Measurements from ENCODE around the gene AFF4. TPM values are rescaled to one million over a fixed set of nuclear protein-coding genes. Genes with fewer than 3 reads are reported as not detected.
"Not testable (repeated sequence)": the region's sequence is repeated elsewhere in the genome, so short reads cannot be mapped to it uniquely, and the experiment has no call there.

The AFF4 gene, protein sequence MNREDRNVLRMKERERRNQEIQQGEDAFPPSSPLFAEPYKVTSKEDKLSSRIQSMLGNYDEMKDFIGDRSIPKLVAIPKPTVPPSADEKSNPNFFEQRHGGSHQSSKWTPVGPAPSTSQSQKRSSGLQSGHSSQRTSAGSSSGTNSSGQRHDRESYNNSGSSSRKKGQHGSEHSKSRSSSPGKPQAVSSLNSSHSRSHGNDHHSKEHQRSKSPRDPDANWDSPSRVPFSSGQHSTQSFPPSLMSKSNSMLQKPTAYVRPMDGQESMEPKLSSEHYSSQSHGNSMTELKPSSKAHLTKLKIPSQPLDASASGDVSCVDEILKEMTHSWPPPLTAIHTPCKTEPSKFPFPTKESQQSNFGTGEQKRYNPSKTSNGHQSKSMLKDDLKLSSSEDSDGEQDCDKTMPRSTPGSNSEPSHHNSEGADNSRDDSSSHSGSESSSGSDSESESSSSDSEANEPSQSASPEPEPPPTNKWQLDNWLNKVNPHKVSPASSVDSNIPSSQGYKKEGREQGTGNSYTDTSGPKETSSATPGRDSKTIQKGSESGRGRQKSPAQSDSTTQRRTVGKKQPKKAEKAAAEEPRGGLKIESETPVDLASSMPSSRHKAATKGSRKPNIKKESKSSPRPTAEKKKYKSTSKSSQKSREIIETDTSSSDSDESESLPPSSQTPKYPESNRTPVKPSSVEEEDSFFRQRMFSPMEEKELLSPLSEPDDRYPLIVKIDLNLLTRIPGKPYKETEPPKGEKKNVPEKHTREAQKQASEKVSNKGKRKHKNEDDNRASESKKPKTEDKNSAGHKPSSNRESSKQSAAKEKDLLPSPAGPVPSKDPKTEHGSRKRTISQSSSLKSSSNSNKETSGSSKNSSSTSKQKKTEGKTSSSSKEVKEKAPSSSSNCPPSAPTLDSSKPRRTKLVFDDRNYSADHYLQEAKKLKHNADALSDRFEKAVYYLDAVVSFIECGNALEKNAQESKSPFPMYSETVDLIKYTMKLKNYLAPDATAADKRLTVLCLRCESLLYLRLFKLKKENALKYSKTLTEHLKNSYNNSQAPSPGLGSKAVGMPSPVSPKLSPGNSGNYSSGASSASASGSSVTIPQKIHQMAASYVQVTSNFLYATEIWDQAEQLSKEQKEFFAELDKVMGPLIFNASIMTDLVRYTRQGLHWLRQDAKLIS
- 10 to 100 TPM; 39.7 to 40.4 TPM for total RNA-seq

DNA sequence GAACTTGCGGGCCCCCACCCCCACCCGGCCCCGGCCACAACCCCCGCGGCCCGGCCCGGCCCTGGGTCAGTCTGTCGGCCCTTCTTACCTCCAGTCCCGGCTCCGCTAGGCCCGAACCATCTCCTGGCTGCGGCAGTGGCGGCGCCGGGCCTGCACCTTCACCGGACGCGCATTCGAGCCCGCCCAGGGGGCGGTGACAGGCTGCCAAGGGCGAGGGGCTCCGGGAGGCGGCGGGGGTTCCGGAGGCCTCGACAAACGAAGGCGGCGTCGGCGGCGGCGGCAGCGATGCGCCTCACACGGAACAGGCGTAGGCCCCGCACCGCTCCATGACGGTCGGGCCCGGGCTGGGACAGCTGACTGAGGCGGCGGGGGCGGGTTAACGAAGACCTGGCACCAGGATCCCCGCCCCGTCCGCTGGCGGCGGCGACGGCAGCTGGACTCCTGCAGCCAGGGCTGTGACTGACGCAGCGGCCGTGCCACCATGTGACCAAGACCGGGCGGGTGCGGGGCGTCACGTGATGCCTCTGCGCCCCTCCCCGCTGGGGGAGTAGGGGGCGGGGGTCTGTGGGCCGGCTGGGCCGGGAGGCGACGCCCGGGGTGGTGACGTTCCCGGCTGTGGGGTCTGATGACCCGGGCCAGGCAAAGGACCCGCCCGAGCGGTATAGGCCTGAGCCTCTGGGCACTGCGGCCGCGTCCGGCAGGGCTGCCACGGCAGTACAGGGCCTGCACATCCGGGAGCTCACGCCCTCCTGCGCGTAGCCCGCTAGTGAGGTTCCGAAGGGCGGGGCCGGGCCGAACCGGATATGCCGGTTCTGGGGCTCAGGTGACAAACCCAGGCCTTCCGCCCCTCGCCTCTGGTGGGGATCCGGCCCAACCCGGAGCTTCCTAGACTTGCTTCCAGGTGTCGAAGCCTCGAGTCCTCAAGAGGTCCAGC lies at the start of gene AFF4:
AFF4 (minus strand) TSS at position 464 of the 934 bp plus-strand sequence. CDS start 26,445 bp downstream, outside the sequence.
- Mint-ChIP-seq H3K4me3 (peak within 1 kb of the TSS; percentile 92), H3K9me3 (no peaks in the 10 kb centered on the region), H3K4me1 (ENCODE audit: low read depth in 2 of 2) (peaks cover 14 to 32% of the 10 kb centered on the region in 2 donors), H3K27me3 (no peaks in the 10 kb centered on the region), H3K36me3 (no peaks in the 10 kb centered on the region), H3K27ac (peak within 1 kb of the TSS; percentile 95 to 96)
- peak; percentile 97 for ATAC-seq
- DNase-seq (ENCODE audit: low spot score): peak; percentile 96

- not testable (repeated sequence) for H3K9me3 Mint-ChIP-seq; H3K4me1 Mint-ChIP-seq (ENCODE audit: low read depth in 2 of 2); H3K27ac Mint-ChIP-seq; DNase-seq (ENCODE audit: low spot score); ATAC-seq; H3K36me3 Mint-ChIP-seq; H3K4me3 Mint-ChIP-seq; H3K27me3 Mint-ChIP-seq
Observed at GRCh38 chr5:133008455-133008854, 45.0 kb upstream of the AFF4 start.

DNA sequence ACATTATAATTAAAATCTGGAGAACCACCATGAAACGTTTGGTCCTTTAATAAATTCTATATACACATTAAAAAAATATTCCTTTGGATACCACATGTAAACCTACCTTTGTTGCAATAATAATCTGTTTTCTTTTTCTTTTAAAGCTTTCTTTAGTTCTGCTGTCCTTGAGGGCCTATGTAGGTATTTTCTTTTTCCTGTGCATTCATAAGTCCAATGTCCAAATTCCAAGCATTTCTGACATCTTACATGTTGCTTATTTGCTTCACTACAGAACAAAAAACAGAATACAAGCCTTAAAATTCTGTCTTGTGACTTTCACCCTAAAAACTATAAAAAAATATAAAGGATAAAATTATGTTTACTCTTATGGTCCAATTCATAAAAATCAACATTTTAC lies 43.2 kb upstream of the AFF4 start:
- no peak overlapping the region for H3K4me3 Mint-ChIP-seq
- H3K4me1 Mint-ChIP-seq (ENCODE audit: low read depth in 2 of 2): peaks cover 0 to 3% of the 10 kb centered on the region in 2 donors
- no peaks in the 10 kb centered on the region for H3K9me3 Mint-ChIP-seq
- no peaks in the 10 kb centered on the region for H3K27me3 Mint-ChIP-seq
- H3K36me3 Mint-ChIP-seq: peaks cover 6% of the 10 kb centered on the region
- ATAC-seq (no peak), DNase-seq (ENCODE audit: low spot score) (no peak)
- H3K27ac Mint-ChIP-seq: no peak overlapping the region

DNA sequence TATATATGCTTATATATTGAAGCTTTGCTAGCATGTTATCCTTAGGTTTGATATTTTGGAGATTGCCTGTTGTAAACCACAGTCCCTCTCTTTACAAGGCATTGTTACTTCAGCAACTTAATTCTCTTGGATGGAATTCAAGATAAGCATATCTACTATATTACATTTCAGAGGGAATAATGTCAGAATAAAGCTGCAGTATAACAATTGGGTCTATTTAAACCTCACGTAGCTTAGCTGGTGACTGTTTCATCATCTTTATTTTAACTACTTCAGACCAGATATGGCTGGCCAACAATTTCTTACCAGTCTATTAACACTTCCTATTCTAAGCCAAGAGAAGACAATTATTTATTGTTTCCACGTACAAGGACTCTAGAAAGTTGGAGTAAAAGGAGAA lies 35.8 kb upstream of the AFF4 start:
- ATAC-seq (no peak), DNase-seq (ENCODE audit: low spot score) (no peak)
- H3K4me3 Mint-ChIP-seq: no peak overlapping the region
- H3K27ac Mint-ChIP-seq: no peak overlapping the region
- H3K36me3 Mint-ChIP-seq: peaks cover 5% of the 10 kb centered on the region
- peaks cover 0 to 1% of the 10 kb centered on the region in 2 donors for H3K4me1 Mint-ChIP-seq (ENCODE audit: low read depth in 2 of 2)
- H3K27me3 Mint-ChIP-seq: no peaks in the 10 kb centered on the region
- H3K9me3 Mint-ChIP-seq: no peaks in the 10 kb centered on the region

GRCh38 chr5:132998556-132998955 lies 35.1 kb upstream of the AFF4 start:
- Mint-ChIP-seq H3K36me3 (peaks cover 5% of the 10 kb centered on the region), H3K27me3 (no peaks in the 10 kb centered on the region), H3K4me1 (ENCODE audit: low read depth in 2 of 2) (peaks cover 0 to 3% of the 10 kb centered on the region in 2 donors), H3K4me3 (no peak overlapping the region), H3K9me3 (no peaks in the 10 kb centered on the region), H3K27ac (no peak overlapping the region)
- ATAC-seq (no peak), DNase-seq (ENCODE audit: low spot score) (no peak)

DNA sequence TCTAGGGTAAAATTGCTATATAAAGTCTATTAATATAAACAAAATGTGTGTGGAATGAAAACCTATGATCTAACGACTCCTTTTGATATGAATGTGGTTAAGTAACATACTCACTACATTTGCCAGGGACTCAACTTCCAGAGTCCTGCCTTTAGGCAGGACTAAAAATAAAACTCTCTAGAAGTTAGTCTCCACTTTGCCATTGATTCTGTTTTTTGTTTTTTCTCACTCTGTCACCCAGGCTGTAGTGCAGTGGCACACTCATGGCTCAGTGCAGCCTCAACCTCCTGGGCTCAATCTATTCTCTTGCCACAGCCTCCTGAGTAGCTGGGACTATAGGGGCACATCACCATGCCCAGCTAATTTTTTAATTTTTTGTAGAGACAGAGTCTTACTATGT lies 32.9 kb upstream of the AFF4 start:
- no peak overlapping the region for H3K4me3 Mint-ChIP-seq
- no peak for ATAC-seq
- no peaks in the 10 kb centered on the region for H3K9me3 Mint-ChIP-seq
- DNase-seq (ENCODE audit: low spot score): no peak
- H3K36me3 Mint-ChIP-seq: peaks cover 5% of the 10 kb centered on the region
- H3K27me3 Mint-ChIP-seq: no peaks in the 10 kb centered on the region
- H3K27ac Mint-ChIP-seq: no peak overlapping the region
- H3K4me1 Mint-ChIP-seq (ENCODE audit: low read depth in 2 of 2): peaks cover 0 to 3% of the 10 kb centered on the region in 2 donors

DNA sequence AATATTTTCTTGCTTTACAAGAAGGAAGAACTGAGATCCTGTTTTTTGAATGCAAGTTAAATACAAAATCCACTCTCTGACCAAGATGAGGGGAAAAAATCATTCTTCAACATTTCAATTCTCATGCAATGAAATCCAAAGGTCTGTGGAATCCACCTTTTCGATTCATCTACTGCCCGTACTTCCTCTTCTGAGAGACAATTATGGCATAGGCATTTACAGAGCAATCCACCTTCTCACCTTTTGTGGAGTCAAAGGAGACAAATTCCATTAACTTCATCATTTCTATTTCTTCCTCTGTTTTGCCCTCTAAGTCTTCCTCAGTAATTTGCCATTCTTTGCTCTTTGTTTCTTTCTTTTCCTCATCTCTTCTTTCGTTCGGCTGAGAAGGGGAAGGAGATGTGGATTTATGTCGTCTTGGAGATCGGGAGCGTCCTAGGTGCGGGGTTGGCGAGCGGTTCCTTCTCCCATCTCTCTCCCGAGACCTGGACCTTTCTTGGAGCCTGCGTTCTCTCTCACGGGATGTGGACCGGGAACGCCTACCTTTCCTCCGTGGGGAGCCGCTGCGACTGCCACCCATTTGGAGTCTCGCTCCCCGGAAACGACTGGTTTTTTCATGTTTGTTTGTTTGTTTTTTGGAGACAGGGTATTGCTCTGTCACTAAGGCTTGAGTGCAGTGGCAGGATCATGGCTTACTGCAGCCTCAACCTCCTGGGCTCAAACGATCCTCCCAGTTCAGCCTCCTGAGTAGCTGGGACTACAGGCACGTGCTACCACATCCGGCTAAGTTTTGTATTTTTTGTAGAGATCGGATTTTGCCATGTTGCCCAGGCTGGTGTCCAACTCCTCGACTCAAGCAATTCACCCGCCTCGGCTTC lies 24.3 kb upstream of the AFF4 start:
- no peak for ATAC-seq
- no peaks in the 10 kb centered on the region for H3K4me1 Mint-ChIP-seq (ENCODE audit: low read depth in 2 of 2)
- no peaks in the 10 kb centered on the region for H3K9me3 Mint-ChIP-seq
- H3K27me3 Mint-ChIP-seq: no peaks in the 10 kb centered on the region
- no peaks in the 10 kb centered on the region for H3K36me3 Mint-ChIP-seq
- no peak overlapping the region for H3K4me3 Mint-ChIP-seq
- DNase-seq (ENCODE audit: low spot score): no peak
- no peak overlapping the region for H3K27ac Mint-ChIP-seq

GRCh38 chr5:132982971-132983370 lies 19.5 kb upstream of the AFF4 start:
- H3K36me3 Mint-ChIP-seq; H3K27me3 Mint-ChIP-seq; ATAC-seq; H3K9me3 Mint-ChIP-seq; H3K4me3 Mint-ChIP-seq; H3K4me1 Mint-ChIP-seq (ENCODE audit: low read depth in 2 of 2); DNase-seq (ENCODE audit: low spot score); H3K27ac Mint-ChIP-seq: not testable (repeated sequence)

DNA sequence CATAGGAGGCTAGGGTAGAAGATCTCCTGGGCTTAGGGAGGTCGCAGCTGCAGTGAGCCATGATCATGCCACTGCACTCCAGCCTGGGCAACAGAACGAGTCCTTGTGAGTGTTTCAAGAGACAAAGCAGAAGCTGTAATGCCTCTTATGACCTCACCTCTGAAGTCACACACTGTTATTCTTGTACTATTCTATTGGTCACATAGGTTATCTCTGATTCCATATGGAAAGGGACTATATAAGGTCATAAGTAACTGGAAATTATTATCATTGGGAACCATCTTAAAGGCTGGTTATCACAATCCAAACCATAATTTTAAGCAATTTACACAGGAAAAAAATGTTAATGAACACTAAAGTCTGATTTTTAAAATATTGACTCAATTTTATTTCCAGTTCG lies 17.9 kb upstream of the AFF4 start:
- Mint-ChIP-seq H3K27ac (no peak overlapping the region), H3K36me3 (peaks cover 4% of the 10 kb centered on the region), H3K4me3 (no peak overlapping the region), H3K9me3 (no peaks in the 10 kb centered on the region), H3K4me1 (ENCODE audit: low read depth in 2 of 2) (no peaks in the 10 kb centered on the region), H3K27me3 (no peaks in the 10 kb centered on the region)
- ATAC-seq (no peak), DNase-seq (ENCODE audit: low spot score) (no peak)

DNA sequence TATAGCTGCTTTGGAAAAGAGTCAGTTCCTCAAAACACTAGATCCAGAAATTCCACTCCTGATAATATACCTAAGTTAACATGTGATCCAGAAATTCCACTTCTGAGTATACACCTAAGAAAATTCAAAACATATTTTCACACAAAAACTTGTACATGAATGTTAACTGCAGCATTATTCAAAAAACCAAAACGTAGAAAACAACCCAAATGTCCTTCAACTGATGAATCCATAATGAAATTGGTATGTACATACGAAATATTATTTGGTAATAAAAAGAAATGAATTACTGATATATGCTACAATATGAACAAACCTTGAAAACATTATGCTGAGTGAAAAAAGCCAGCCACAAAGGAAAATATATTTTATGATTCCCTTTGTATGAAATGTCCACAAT lies 16.5 kb upstream of the AFF4 start:
- Mint-ChIP-seq H3K27ac (no peak overlapping the region), H3K4me1 (ENCODE audit: low read depth in 2 of 2) (no peaks in the 10 kb centered on the region), H3K4me3 (no peak overlapping the region), H3K9me3 (no peaks in the 10 kb centered on the region), H3K36me3 (peaks cover 4% of the 10 kb centered on the region), H3K27me3 (no peaks in the 10 kb centered on the region)
- ATAC-seq: no peak
- no peak for DNase-seq (ENCODE audit: low spot score)

- ATAC-seq: no peak
- Mint-ChIP-seq H3K27ac (no peak overlapping the region), H3K4me1 (ENCODE audit: low read depth in 2 of 2) (no peaks in the 10 kb centered on the region), H3K4me3 (no peak overlapping the region), H3K27me3 (no peaks in the 10 kb centered on the region), H3K36me3 (peaks cover 4% of the 10 kb centered on the region), H3K9me3 (no peaks in the 10 kb centered on the region)
- DNase-seq (ENCODE audit: low spot score): no peak
Observed at GRCh38 chr5:132979367-132979940, 16.0 kb upstream of the AFF4 start.

DNA sequence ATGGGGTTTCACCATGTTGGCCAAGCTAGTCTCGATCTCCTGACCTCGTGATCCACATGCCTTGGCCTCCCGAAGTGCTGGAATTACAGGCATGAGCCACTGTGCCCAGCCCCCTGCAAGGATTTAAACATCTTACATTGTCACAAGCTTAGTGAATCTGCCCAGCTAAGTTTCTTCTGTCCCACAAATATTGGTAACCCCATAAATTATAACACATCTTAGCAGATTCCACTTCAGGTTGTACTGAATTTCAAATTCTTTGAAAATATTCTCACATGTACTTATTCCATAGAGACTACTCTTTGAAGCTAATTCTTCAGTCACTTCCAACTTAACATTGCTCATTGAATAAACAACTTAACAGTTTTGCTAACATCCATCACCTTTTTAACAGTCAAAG lies 13.4 kb upstream of the AFF4 start:
- Mint-ChIP-seq H3K4me1 (ENCODE audit: low read depth in 2 of 2) (no peaks in the 10 kb centered on the region), H3K4me3 (no peak overlapping the region), H3K27ac (no peak overlapping the region), H3K27me3 (no peaks in the 10 kb centered on the region), H3K9me3 (no peaks in the 10 kb centered on the region), H3K36me3 (peaks cover 4% of the 10 kb centered on the region)
- ATAC-seq (no peak), DNase-seq (ENCODE audit: low spot score) (no peak)

Measured in natural killer cell treated with Interleukin-12 subunit alpha and Interleukin-12 subunit beta and Interleukin-15 and Interleukin-18, amount 100 ng/mL, for 72 hours (primary cell).